ENCODE measurements around the gene ATG12. TPM values are rescaled to one million over a fixed set of nuclear protein-coding genes. Genes with fewer than 3 reads are reported as not detected.
A peak's percentile ranks its signal among the peaks of the same experiment; 100 is the strongest.

ATG12 gene
- polyA plus RNA-seq, 1 of the 3 experiments (the other 2 are of a cell fraction), result 29.1 TPM

GRCh38 chr5:115843444-115844130 lies 2.2 kb upstream of the ATG12 start:
- Histone ChIP-seq H3K4me2 (peak overlapping the region; percentile 88), H3K27ac (ENCODE audit: low read depth in 2 of 2, low read length in 1 of 2) (no peak overlapping the region), H3K36me3 (replicated peaks in 1 of 2; ENCODE audit: control insufficient read depth in 1 of 2, insufficient read depth in 2 of 2, low read length in 1 of 2) (no peaks in the 10 kb centered on the region), H3K79me2 (ENCODE audit: insufficient read depth) (peaks cover 91% of the 10 kb centered on the region), H3K27me3 (ENCODE audit: insufficient read depth) (no peaks in the 10 kb centered on the region), H3K4me3 (ENCODE audit: low read depth in 2 of 2, low read length in 1 of 2) (peak overlapping the region in 1 of 2 experiments; percentile 89; a peak in 2 of 4 replicates), H4K20me1 (ENCODE audit: insufficient read depth) (peaks cover 51% of the 10 kb centered on the region), H3K4me1 (ENCODE audit: control insufficient read depth in 1 of 2, insufficient read depth in 2 of 2, low read depth in 1 of 2, low read length in 1 of 2) (peaks cover 9 to 21% of the 10 kb centered on the region in 2 experiments; a peak in 3 of 4 replicates), H2AFZ (ENCODE audit: low read depth) (no peak overlapping the region), H3K9me2 (no peaks in the 10 kb centered on the region), H3F3A (replicated peaks; ENCODE audit: insufficient read depth) (peaks cover 9% of the 10 kb centered on the region), H3K9me3 (no peaks in the 10 kb centered on the region), H3K9ac (peak overlapping the region; percentile 90; the same call in 1 of the 2 replicates)
- 90% methylated on average over 6 of the region's 6 CpGs for WGBS (ENCODE audit: low lambda C conversion rate)
- CTCF ChIA-PET, result interaction anchor here (1.0 to 2.3 kb wide), 4 partner anchors 9 to 240 kb away, joined by 3 to 18 read pairs (median 7); no protein-coding TSS in a partner anchor
- POLR2A ChIA-PET, result no interaction called here
- no peak for TF ChIP-seq YY1 (IDR thresholded peaks at IDR 0.05; ENCODE audit: low read depth)
- TF ChIP-seq JUND (IDR thresholded peaks at IDR 0.05), result no peak
- TF ChIP-seq, protein P1, sequence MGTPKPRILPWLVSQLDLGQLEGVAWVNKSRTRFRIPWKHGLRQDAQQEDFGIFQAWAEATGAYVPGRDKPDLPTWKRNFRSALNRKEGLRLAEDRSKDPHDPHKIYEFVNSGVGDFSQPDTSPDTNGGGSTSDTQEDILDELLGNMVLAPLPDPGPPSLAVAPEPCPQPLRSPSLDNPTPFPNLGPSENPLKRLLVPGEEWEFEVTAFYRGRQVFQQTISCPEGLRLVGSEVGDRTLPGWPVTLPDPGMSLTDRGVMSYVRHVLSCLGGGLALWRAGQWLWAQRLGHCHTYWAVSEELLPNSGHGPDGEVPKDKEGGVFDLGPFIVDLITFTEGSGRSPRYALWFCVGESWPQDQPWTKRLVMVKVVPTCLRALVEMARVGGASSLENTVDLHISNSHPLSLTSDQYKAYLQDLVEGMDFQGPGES (IDR thresholded peaks at IDR 0.05; ENCODE audit: low read depth, low read length), result no peak
- DNase-seq, result no peak

- peak overlapping the region; percentile 90 for H3K9ac ChIP-seq
- TF ChIP-seq FOXM1 (IDR thresholded peaks at IDR 0.05; ENCODE audit: low read depth), result no peak
- TF ChIP-seq FOSL2 (IDR thresholded peaks at IDR 0.05; ENCODE audit: borderline replicate concordance, low read depth), result no peak
- TF ChIP-seq GATA2 (CRISPR knock-in tag; IDR thresholded peaks at IDR 0.05), result no peak
- TF ChIP-seq NRF1 (IDR thresholded peaks at IDR 0.05; ENCODE audit: low read depth, low read length), result no peak
- no peak for TF ChIP-seq MXI1 (IDR thresholded peaks at IDR 0.05; ENCODE audit: low read depth, low read length)
- no peak for TF ChIP-seq RCOR1 (IDR thresholded peaks at IDR 0.05; ENCODE audit: low read length)
- TF ChIP-seq ZBTB33 (IDR thresholded peaks at IDR 0.05; ENCODE audit: borderline replicate concordance, low read depth), result no peak
- TF ChIP-seq JUND (IDR thresholded peaks at IDR 0.05), result no peak
- no peak for TF ChIP-seq RXRA (IDR thresholded peaks at IDR 0.05; ENCODE audit: borderline replicate concordance, low read depth)
- no peak for TF ChIP-seq SMC3 (IDR thresholded peaks at IDR 0.05; ENCODE audit: low read depth, low read length)
- no peak for TF ChIP-seq SIN3A (IDR thresholded peaks at IDR 0.05; ENCODE audit: borderline replicate concordance, low read depth, low read length)
- TF ChIP-seq CTCF (IDR thresholded peaks at IDR 0.05), result no peak
- TF ChIP-seq CHD2 (IDR thresholded peaks at IDR 0.05; ENCODE audit: low read length, partially characterized antibody), result no peak
- no peak for TF ChIP-seq USF1 (IDR thresholded peaks at IDR 0.05; ENCODE audit: borderline replicate concordance, low read depth)
- no peak for TF ChIP-seq EP300 (IDR thresholded peaks at IDR 0.05; ENCODE audit: borderline replicate concordance in 1 of 2, low read depth in 1 of 2, low read length in 1 of 2)
- no peak for TF ChIP-seq RFX5 (IDR thresholded peaks at IDR 0.05; ENCODE audit: low read length)
- TF ChIP-seq EZH2phosphoT487 (IDR thresholded peaks at IDR 0.05; ENCODE audit: borderline replicate concordance, low read depth), result no peak
- peaks cover 9 to 21% of the 10 kb centered on the region in 2 experiments; a peak in 3 of 4 replicates for H3K4me1 ChIP-seq (ENCODE audit: control insufficient read depth in 1 of 2, insufficient read depth in 2 of 2, low read depth in 1 of 2, low read length in 1 of 2)
- POLR2A ChIA-PET, result no interaction called here
- H3K9me2 ChIP-seq, result no peaks in the 10 kb centered on the region
- peak overlapping the region; percentile 88 for H3K4me2 ChIP-seq
- DNase-seq, result no peak
- H2AFZ ChIP-seq (ENCODE audit: low read depth), result peak overlapping the region; percentile 95
- H3K9me3 ChIP-seq, result no peaks in the 10 kb centered on the region
- peaks cover 91% of the 10 kb centered on the region for H3K79me2 ChIP-seq (ENCODE audit: insufficient read depth)
- H3K4me3 ChIP-seq (ENCODE audit: low read depth in 2 of 2, low read length in 1 of 2), result peak overlapping the region; percentile 87 to 89
- CTCF ChIA-PET, result interaction anchor here (1.0 to 2.3 kb wide), 5 partner anchors 10 to 241 kb away, joined by 3 to 18 read pairs (median 3); no protein-coding TSS in a partner anchor
- H3K36me3 ChIP-seq (replicated peaks in 1 of 2; ENCODE audit: control insufficient read depth in 1 of 2, insufficient read depth in 2 of 2, low read length in 1 of 2), result peaks cover under 1 to 4% of the 10 kb centered on the region in 2 experiments
- no peak overlapping the region; a peak in 1 of 4 replicates for H3K27ac ChIP-seq (ENCODE audit: low read depth in 2 of 2, low read length in 1 of 2)
- H3K27me3 ChIP-seq (ENCODE audit: insufficient read depth), result no peaks in the 10 kb centered on the region
- WGBS (ENCODE audit: low lambda C conversion rate), result 14% methylated on average over 3 of the region's 3 CpGs
- peaks cover 51% of the 10 kb centered on the region for H4K20me1 ChIP-seq (ENCODE audit: insufficient read depth)
- peaks cover 9% of the 10 kb centered on the region for H3F3A ChIP-seq (replicated peaks; ENCODE audit: insufficient read depth)
These were observed 1.6 kb upstream of the ATG12 start for GRCh38 chr5:115842952-115843351.

All from SK-N-SH (cell line).